Measurements from ENCODE around the gene MED4. TPM values are rescaled to one million over a fixed set of nuclear protein-coding genes. Genes with fewer than 3 reads are reported as not detected.

MED4 gene
- total and polyA plus RNA-seq, 2 of the 8 experiments (the other 6 are each of a cell fraction or from before 2014, with no cell fraction given): 25.7 to 48.1 TPM

DNA sequence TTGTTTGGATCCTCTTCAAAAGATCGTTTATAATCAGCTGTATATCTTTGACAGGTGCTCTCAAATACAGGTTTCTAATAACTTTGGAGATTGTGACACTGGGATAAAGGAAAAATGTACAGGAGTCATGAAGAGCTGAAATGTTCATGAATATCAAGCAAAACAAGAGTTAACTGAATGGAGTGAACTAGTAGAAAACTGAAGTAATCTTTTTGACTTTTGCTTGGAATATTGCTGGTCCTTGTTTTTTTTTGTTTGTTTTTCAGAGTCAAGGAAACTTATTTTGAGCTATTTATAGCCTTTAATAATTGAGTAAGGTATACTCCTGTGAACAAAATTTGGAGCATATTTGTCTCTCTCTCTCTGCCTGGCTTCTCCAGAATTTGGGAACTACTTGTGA is 25.3 kb downstream of the MED4 start:
- WGBS, 2 experiments (ENCODE audit: extremely low coverage in 1 of 2, insufficient coverage in 1 of 2, insufficient read length in 1 of 2, insufficient replicate concordance in 2 of 2, low coverage in 1 of 2, low lambda C conversion rate in 2 of 2, missing lambda C conversion rate in 1 of 2): 100% methylated on average over 1 of the region's 1 CpG; no CpG with 5 or more reads in 1 of the 2 experiments
- no peaks in the 10 kb centered on the region for H3K79me1 ChIP-seq (ENCODE audit: low read depth, low read length)
- H3K36me3 ChIP-seq (ENCODE audit: control insufficient read depth in 2 of 4, insufficient read depth in 4 of 4, low read length in 3 of 4): peaks cover 10 to 88% (median 55%) of the 10 kb centered on the region in 4 experiments; a peak in 7 of 8 replicates
- no peak overlapping the region for H3K18ac ChIP-seq (ENCODE audit: extremely low read depth, low read length)
- H3K79me2 ChIP-seq (ENCODE audit: control insufficient read depth in 1 of 2, insufficient read depth in 2 of 2, low read length in 2 of 2): no peaks in the 10 kb centered on the region
- H2BK15ac ChIP-seq (ENCODE audit: low read length): no peak overlapping the region
- no peak overlapping the region for H4K8ac ChIP-seq (ENCODE audit: extremely low read depth, insufficient read depth, low read length)
- no peak overlapping the region for H2BK120ac ChIP-seq (replicated peaks; ENCODE audit: low read depth, low read length)
- H3K23ac ChIP-seq (ENCODE audit: insufficient read length): no peak overlapping the region
- H3K4me1 ChIP-seq (replicated peaks in 1 of 4; ENCODE audit: control insufficient read depth in 3 of 4, insufficient read depth in 4 of 4, low read length in 3 of 4): no peaks in the 10 kb centered on the region
- H3K4ac ChIP-seq (replicated peaks; ENCODE audit: insufficient read length, low read depth, low read length): no peak overlapping the region
- no peak overlapping the region for H2AFZ ChIP-seq (ENCODE audit: low read length)
- no peak overlapping the region for H2BK5ac ChIP-seq (ENCODE audit: low read depth, low read length)
- H4K20me1 ChIP-seq (replicated peaks in 1 of 2; ENCODE audit: control insufficient read depth in 1 of 2, insufficient read depth in 2 of 2, low read length in 2 of 2): no peaks in the 10 kb centered on the region
- H3K14ac ChIP-seq (ENCODE audit: insufficient read length): no peak overlapping the region
- no peak overlapping the region for H3K56ac ChIP-seq (replicated peaks; ENCODE audit: insufficient read length, low read depth, low read length)
- no peak overlapping the region for H3K9ac ChIP-seq (replicated peaks in 1 of 4; ENCODE audit: extremely low read depth in 1 of 4, low read depth in 3 of 4, low read length in 3 of 4)
- no peak overlapping the region for H2BK20ac ChIP-seq (ENCODE audit: low read length)
- FAIRE-seq: no peak
- no peak overlapping the region for H4K5ac ChIP-seq (ENCODE audit: insufficient read length, low read depth, low read length)
- no peak overlapping the region for H3K27ac ChIP-seq (ENCODE audit: low read depth, low read length)
- H2BK12ac ChIP-seq (ENCODE audit: low read depth, low read length): no peak overlapping the region
- no peaks in the 10 kb centered on the region for H3K23me2 ChIP-seq (ENCODE audit: low read depth, low read length)
- DNase-seq (ENCODE audit: low read depth in 1 of 2, low spot score in 2 of 2): no peak
- no peak overlapping the region for H2AK5ac ChIP-seq (ENCODE audit: low read depth, low read length)
- no peaks in the 10 kb centered on the region for H3K27me3 ChIP-seq (replicated peaks in 1 of 4; ENCODE audit: control insufficient read depth in 3 of 4, extremely low read depth in 1 of 4, insufficient read depth in 3 of 4, low read length in 3 of 4)
- ChIA-PET CTCF (ENCODE audit: partially characterized antibody) (interaction anchor here (0.7 to 1.5 kb wide), 3 partner anchors 32 to 572 kb away, joined by 3 read pairs; partner anchors contain the start of gene NUDT15), POLR2A (ENCODE audit: partially characterized antibody) (no interaction called here)
- no peak for TF ChIP-seq POLR2A (IDR thresholded peaks at IDR 0.05; ENCODE audit: control extremely low read depth in 1 of 2, low read depth in 2 of 2, low read length in 2 of 2)
- no peak for TF ChIP-seq SAP30 (IDR thresholded peaks at IDR 0.05; ENCODE audit: insufficient read depth, insufficient replicate concordance, low read length)
- no peak for TF ChIP-seq SP2 (IDR thresholded peaks at IDR 0.05; ENCODE audit: low read length)
- no peak for TF ChIP-seq RXRA (IDR thresholded peaks at IDR 0.05; ENCODE audit: insufficient read depth, low read depth, low read length)
- TF ChIP-seq HDAC6 (IDR thresholded peaks at IDR 0.05; ENCODE audit: low read depth, low read length): no peak
- TF ChIP-seq KDM5A (IDR thresholded peaks at IDR 0.05; ENCODE audit: low read length): no peak
- TF ChIP-seq RBBP5 (IDR thresholded peaks at IDR 0.05; ENCODE audit: borderline replicate concordance, low read depth, low read length): no peak
- no peak for TF ChIP-seq SIRT6 (IDR thresholded peaks at IDR 0.05; ENCODE audit: low read length)
- H3K9me3 ChIP-seq (ENCODE audit: insufficient read depth in 2 of 2, low read depth in 1 of 2, low read length in 1 of 2): peaks cover 79% of the 10 kb centered on the region in 2 experiments
- H4K91ac ChIP-seq (replicated peaks; ENCODE audit: insufficient read length, low read length): no peak overlapping the region
- no peak overlapping the region for H3K4me2 ChIP-seq (ENCODE audit: insufficient read depth in 1 of 2, low read depth in 2 of 2, low read length in 2 of 2)
- peak overlapping the region in 1 of 4 experiments; percentile 23; a peak in 1 of 8 replicates for H3K4me3 ChIP-seq (ENCODE audit: extremely low read depth in 1 of 4, insufficient read depth in 2 of 4, low read depth in 3 of 4, low read length in 4 of 4)
